ENCODE results near the gene ITPK1.

Gene ITPK1

GRCh38 chr14:93057586-93058280 lies 58.0 kb downstream of the ITPK1 start:
- no peak for DNase-seq

DNA sequence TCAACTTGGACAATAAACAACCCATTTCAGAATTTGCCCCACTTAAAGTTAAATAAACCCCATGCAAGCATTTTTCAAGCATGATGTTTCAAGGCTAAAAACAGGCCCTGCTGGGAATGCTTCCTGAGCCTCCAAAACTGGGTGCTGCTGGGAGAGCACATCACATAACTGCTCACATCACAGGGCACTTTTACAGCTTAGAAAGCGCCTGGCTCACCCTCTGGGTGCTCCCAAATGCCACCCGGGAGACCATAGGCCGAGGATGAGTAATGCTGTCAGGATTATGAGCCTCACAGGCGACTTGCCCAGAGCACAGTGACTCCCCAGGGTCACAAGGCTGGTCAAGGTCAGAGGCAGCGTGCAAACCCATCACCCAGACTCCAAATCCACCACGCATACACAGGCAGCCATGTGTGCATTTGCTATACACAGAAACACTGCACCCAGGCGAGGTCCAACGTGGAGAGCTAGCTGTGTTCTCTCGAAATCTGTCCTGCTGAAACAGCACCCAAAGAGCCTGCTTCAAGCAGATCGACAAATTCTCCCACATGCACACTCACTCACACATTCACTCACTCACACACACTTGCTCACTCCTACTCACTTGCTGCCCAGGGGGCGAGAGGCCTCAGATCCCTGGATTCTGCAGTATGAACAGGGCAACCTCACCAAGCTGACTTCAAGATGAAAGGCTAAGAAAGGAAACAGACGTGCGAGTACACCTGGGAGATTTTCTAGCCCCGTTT lies 58.7 kb downstream of the ITPK1 start:
- no peak for DNase-seq

- no peak for DNase-seq
These were observed 59.4 kb downstream of the ITPK1 start for GRCh38 chr14:93056166-93056839.

GRCh38 chr14:93055651-93056115 lies 60.0 kb downstream of the ITPK1 start:
- no peak for DNase-seq

DNA sequence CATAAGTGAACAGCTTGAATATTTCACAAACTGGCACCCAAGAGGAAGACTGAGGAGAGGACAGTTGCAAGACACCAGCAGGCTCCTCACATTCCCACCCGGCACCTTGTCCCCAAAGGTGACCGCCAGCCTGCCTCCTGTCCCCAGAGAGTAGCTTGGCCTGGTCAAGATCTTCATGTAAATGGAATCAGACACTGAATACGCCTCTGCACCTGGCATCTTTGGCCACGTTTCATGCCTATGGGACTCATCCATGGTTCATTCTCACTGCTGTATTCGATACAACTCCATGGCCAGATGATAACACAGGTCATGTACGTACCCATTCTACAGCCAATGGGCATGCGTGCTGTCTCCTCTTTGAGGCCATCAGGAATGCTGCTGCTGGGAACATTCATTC lies 60.8 kb downstream of the ITPK1 start:
- no peak for DNase-seq

- DNase-seq = no peak
These were observed 61.7 kb downstream of the ITPK1 start for GRCh38 chr14:93054006-93054405.

DNA sequence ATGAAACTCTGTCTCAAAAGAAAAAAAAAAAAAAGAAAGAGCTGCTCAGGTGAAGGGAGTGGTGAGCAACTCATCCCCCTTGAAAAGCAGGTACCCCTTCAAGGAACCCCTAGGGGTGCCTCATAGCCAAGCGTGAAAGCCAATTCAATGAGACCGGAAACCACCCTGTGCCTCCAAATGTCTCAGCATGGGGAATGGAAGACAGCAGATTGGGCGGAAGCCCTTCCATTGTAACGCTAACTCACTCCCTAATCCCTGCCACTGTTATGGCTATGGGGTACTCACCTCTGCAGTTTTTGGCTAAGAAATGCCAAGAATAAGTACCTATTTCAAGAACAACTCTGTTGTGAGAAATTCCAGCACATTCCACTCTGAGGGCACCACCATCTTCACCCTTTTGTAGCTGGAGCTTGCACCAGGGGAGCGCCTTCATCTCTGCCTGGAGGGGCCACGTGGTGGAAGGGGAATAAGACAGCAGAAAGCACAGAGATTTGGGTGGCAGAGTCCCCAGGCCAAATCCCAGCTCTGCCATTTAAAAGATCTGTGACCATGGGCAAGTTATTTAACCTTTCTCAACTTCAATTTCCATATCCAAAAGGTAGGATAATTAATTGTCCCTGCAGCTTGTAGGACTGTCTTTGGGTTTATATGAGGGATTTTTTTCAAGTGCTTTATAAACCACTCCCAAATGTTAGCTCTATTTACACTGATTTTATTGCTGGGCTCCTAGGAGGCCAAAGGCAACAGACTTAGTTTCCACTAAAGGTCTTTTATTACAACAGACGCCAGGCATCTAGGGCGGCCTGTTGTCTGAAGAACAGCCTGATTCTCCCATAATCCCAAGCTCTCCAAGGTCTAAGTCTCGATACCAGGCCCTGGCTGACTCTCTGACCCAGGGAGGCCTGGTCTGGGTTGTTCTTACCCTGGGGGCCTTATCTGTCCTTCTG lies 63.9 kb downstream of the ITPK1 start:
- no peak for DNase-seq

- no peak for DNase-seq
These were observed 65.0 kb downstream of the ITPK1 start for GRCh38 chr14:93050761-93051160.

GRCh38 chr14:93049867-93050331 lies 65.8 kb downstream of the ITPK1 start:
- DNase-seq = no peak

GRCh38 chr14:93049315-93049714 lies 66.4 kb downstream of the ITPK1 start:
- no peak for DNase-seq

DNA sequence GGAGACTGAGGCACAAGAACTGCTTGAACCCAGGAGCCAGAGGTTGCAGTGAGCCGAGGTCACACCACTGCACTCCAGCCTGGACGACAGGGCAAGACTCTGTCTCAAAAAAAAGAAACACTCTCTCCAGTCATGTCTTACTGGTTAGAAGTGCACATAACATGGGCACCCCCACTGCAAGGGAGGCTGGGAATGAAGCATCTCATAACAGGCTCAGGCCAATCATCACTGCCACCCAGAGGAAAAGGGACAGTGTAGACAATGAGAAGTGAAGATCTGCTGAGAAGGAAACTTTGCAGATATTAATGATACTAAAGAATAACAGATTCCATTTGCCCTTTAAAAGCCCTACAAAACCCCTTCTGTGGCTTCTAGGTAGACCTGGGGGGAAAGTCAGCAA lies 66.9 kb downstream of the ITPK1 start:
- DNase-seq = no peak

DNA sequence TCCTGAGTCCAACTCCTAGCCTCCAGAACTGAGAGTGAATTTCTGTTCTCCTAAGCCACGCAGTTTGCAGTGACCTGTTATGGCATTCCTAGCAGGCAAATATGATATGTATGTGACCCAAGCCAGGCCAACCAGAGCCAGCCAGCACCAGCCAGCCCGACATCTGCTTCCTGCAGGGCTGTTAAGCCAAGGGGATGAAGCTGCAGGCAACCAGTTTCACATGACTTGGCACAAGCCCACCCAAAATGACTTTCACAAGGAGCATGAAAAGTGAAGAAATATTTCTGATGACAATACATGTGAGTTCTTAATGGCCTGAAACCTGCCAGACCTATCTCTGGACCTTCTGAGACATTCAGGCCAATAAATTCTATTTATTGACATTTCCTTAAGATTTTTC lies 68.1 kb downstream of the ITPK1 start:
- no peak for DNase-seq

DNA sequence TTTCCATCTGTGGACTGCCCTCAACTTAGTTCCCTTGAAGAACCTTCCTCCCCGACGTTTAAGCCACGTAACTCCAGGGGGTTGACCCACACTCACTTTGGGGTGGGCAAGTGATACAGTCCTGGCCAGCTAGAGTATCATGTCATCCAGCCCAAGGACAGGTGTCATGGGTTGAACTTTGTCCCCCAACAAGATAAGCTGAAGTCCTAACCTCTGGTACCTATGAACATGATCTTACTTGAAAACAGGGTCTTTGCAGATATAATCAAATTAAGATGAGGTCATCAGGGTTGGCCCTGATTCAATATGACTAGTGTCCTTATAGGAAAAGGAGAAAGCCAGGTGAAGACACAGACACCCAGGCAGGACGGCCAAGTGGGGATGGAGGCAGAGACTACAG lies 68.6 kb downstream of the ITPK1 start:
- no peak for DNase-seq

DNA sequence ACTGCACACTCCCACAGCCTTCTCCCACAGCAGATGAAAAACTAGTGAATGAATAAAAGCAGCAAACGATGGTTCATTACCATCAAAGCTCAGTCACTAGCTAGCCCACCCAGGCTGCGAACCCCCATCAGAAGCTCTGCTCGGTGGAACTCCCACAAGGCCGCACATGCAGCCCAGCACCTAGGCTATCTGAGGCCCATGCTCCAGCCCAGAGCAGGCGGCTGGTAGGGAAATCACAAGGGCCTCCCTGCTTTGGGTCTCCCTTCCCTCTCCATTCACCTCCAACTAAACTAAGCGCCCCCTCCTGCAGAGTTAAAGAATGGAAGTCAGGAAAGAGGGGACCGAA lies 69.0 kb downstream of the ITPK1 start:
- no peak for DNase-seq

DNA sequence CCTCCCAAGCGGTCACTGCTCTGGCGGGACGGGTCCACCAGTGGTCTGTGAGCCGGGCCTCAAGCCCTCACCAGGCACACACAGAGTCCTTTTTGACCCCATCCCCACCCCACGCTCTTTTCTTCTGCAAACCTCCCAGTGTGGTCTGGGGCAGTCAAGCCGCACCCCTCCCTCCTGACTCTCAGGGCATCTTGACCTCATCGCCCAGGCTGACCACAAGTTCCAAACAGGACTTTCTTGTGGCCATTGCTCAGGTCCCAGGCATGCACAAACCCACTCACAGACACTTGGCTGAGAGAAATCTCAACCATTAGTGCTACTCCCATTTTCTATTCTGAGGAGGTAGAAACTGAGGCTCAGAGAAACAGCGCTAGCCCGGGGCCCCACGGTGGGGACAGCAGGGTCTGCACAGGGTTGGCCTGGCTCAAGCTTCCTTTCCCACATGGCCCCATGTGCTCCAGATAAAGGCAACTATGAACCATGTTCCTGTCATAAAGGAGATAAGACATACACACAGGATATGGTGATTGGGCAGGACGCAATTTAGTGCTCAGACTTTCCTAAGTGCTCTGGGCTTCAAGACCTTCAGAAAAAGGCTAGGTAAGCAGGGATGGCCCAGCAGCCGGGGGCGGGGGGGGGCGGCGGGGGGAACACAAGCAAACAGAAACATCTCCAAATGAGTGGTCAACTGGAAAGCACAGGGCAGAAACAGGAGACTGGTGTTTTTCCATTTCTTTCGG lies 69.6 kb downstream of the ITPK1 start:
- no peak for DNase-seq

GRCh38 chr14:93045211-93045674 lies 70.5 kb downstream of the ITPK1 start:
- no peak for DNase-seq

- DNase-seq = no peak
These were observed 71.2 kb downstream of the ITPK1 start for GRCh38 chr14:93044556-93044955.

DNA sequence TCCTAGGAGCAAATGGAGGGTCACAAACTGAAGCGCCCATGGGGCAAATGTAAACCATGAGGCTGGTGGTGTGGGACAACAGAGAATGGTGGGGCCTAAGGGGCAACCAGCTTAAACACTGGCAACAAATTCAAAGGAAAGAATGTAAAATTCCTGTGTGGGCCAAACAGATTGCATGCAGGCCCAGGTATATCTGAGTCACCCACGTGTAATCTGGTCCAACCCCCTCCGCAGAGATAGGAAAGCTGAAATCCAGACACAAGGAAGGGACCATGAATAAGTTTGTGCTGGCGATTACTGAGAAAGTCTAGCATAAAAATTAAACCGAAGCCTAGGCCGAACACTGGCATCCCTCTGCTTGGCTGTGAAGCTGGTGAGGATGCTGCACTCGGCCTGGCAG lies 71.6 kb downstream of the ITPK1 start:
- no peak for DNase-seq

GRCh38 chr14:93042968-93043940 lies 72.5 kb downstream of the ITPK1 start:
- no peak for DNase-seq

- no peak for DNase-seq
These were observed 73.9 kb downstream of the ITPK1 start for GRCh38 chr14:93041830-93042229.

- DNase-seq = no peak
These were observed 74.7 kb downstream of the ITPK1 start for GRCh38 chr14:93040982-93041381.
